Effector memory CD4-positive, alpha-beta T cell (primary cell): ENCODE results near the gene DEPDC1.

Experiments used
- DNase-seq, 3 donors: peaks; one replicate each; pipeline ENCODE4 v3.0.0-alpha.2; 2020
- H3K27ac ChIP-seq: 2 replicates; pipeline ENCODE4 v1.7.0; 2013; ENCODE audit warnings: mild to moderate bottlenecking, low read length, moderate library complexity; ENCODE audit not compliant: insufficient read depth, poor library complexity, severe bottlenecking
- H3K27me3 ChIP-seq: replicated peaks from 2 replicates; pipeline ENCODE4 v1.7.0; 2013; ENCODE audit warnings: mild to moderate bottlenecking, low read length; ENCODE audit not compliant: insufficient read depth, control insufficient read depth, poor library complexity, severe bottlenecking
- H3K36me3 ChIP-seq: 2 replicates; pipeline ENCODE4 v1.7.0; 2013; ENCODE audit warnings: mild to moderate bottlenecking, low read length, moderate library complexity; ENCODE audit not compliant: control insufficient read depth, insufficient read depth
- H3K4me1 ChIP-seq: 2 replicates; pipeline ENCODE4 v1.7.0; 2013; ENCODE audit warnings: low read length, mild to moderate bottlenecking; ENCODE audit not compliant: control insufficient read depth, insufficient read depth, poor library complexity, severe bottlenecking
- H3K4me3 ChIP-seq: 2 replicates; pipeline ENCODE4 v1.7.0; 2013; ENCODE audit warnings: low read length, low read depth, mild to moderate bottlenecking; ENCODE audit not compliant: insufficient read depth, poor library complexity, severe bottlenecking
- H3K9me3 ChIP-seq: 2 replicates; pipeline ENCODE4 v1.7.0; 2013; ENCODE audit warnings: mild to moderate bottlenecking, low read length, moderate library complexity; ENCODE audit not compliant: control insufficient read depth

DEPDC1 gene

DNA sequence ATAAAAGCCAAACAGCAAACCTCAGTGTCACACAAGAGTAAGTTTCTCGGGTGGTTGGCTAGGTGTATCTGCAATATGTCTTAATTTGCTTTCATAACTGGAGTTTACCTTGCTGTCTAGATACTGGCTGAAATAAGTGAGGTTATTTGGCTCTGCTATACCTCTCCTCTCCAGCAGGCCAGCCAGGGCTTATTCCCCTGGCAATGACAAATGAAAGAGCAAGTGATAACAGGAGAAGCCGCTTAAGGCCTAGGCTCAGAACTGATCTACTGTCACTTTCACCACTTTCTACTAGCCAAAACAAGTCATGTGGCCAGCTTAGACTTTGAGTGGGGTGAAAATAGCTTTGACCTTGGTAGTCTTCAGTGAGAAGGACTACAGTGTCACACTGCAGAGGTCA is 42.3 kb downstream of the DEPDC1 start:
- no peaks in the 10 kb centered on the region for H3K36me3 ChIP-seq
- no peaks in the 10 kb centered on the region for H3K9me3 ChIP-seq
- no peak overlapping the region for H3K4me3 ChIP-seq
- H3K27me3 ChIP-seq = no peaks in the 10 kb centered on the region
- H3K4me1 ChIP-seq = no peaks in the 10 kb centered on the region
- no peak for DNase-seq
- H3K27ac ChIP-seq = no peak overlapping the region

DNA sequence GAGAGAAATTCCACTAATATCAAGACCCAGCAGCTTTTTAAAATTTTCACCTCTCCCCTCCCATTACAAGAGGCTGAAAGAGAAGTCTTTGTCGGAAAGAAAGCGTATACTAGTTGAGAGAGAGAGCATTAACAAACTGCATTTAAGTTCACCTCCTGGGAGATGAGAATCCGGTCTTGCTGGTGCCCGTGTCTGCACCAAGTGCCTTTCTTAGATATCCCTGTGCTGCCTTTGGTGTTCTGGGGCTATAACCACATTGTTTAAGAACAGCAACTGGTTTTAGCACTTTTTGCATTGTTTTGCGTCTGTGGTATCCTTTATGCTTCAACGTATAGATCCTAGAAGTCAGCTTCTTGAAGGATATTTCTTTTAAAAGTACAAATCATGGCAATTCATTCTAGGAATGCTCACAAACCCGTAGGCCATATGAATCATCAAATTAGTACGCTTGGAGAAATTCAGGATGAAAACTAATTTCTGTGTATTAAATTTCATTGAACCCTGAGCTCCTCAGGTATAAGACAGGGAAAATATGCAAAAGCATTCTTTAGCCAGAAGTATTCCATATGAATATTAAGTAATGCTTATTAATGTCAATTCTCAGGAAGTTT is 43.7 kb downstream of the DEPDC1 start:
- no peaks in the 10 kb centered on the region for H3K36me3 ChIP-seq
- no peaks in the 10 kb centered on the region for H3K9me3 ChIP-seq
- no peaks in the 10 kb centered on the region for H3K27me3 ChIP-seq
- no peaks in the 10 kb centered on the region for H3K4me1 ChIP-seq
- H3K4me3 ChIP-seq = no peak overlapping the region
- no peak overlapping the region for H3K27ac ChIP-seq
- DNase-seq = no peak

DNA sequence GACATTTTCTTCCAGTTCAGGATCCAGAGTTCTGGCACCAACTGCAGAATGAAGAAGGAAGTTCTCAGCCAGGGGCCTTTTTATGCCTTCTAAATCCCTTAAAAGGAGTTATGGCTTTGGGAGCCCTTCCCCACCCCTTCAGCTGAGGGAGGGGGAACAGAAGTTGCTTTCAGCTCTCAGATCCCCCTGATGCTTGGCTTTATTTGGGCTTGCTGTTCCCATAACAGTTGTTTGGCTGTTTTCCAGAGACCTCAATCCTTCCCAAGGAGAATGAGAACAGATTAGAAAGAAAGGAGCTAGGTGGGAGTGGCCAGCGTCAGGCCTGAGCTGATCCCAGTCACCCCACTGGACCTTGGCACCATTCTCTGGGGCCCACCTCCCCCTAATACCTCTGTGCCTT is 47.0 kb downstream of the DEPDC1 start, which contains the start of gene RPE65:
TSS of gene RPE65 (minus strand) at position 54 of the 400 bp plus-strand sequence. CDS start at position 5, 49 bp downstream.
- no peak for DNase-seq
- H3K36me3 ChIP-seq = no peaks in the 10 kb centered on the region
- no peaks in the 10 kb centered on the region for H3K4me1 ChIP-seq
- no peak within 1 kb of the TSS for H3K4me3 ChIP-seq
- no peaks in the 10 kb centered on the region for H3K9me3 ChIP-seq
- H3K27ac ChIP-seq = no peak within 1 kb of the TSS
- no peaks in the 10 kb centered on the region for H3K27me3 ChIP-seq

DNA sequence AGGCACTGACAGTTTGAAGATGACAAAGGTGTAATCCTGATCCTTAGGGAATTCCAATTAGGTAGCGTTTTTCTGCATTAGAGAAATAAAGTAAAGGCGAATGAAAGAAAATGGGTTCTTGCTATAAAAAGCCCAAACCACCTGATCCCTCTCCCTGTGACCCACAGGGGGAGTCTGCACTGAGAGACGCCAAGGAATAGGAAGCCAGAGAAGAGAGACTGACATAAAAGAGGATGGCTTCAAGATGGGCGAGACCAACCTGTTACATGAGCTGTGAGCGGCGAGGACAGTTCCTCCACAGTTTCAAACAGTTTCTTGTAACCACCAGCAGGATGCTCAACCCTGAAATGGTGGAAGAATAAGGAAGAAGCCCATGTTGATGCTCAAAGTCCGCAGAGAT is 48.5 kb downstream of the DEPDC1 start:
- H3K4me3 ChIP-seq = no peak overlapping the region
- no peaks in the 10 kb centered on the region for H3K4me1 ChIP-seq
- no peaks in the 10 kb centered on the region for H3K9me3 ChIP-seq
- H3K36me3 ChIP-seq = no peaks in the 10 kb centered on the region
- no peak overlapping the region for H3K27ac ChIP-seq
- H3K27me3 ChIP-seq = no peaks in the 10 kb centered on the region
- no peak for DNase-seq

DNA sequence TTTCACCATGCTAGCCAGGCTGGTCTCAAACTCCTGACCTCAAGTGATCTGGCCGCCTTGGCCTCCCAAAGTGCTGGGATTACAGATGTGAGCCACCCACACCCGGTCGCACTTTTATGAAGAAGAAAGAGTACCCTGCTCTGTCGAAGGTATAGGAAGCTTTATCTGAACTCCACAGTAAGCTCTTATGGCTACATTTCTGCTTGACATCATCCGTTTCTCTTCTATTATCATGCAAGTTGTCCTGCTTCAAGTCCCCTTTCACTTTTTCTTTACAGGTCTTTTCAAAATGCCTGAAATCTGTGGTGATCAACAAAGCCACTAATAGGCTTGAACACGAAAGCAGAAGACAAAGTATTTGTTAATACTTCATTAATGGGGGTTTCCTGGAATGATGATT is 51.2 kb downstream of the DEPDC1 start:
- Histone ChIP-seq H3K36me3 (no peaks in the 10 kb centered on the region), H3K27me3 (no peaks in the 10 kb centered on the region), H3K9me3 (no peaks in the 10 kb centered on the region), H3K4me3 (no peak overlapping the region), H3K27ac (no peak overlapping the region), H3K4me1 (no peaks in the 10 kb centered on the region)
- no peak for DNase-seq

DNA sequence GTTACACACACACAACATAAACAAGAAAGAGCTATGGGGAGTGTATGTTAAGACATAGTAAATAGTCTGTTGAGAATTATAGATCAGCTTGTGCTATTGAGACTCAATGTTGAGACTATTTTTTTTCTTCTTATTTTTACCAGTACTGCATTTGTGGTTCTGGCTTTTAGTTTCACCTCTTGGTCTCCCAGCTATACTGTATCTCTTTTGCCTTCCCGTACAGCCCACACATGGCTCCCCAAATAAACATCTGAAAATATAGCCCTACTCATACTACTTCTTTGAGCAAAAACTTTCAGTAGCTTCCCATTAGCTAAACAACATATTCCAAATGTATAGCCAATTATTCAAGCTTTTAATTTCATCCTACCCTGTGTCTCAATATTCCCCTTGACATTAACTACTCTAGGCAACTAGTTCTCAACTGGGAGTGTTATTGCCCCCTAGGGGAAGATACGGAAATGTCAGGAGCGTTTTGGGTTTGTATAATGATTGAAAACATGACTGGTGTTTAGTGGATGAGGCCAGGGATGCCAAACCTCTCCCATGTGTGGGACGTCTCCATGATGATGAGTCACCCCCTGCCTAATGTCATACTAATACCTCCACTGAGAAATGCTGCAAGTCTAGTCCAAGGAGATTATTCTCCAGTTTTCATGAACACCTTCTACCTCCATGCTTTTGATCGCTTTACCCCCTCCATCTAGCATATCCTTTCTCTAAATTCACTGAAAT is 53.9 kb downstream of the DEPDC1 start:
- H3K9me3 ChIP-seq = no peaks in the 10 kb centered on the region
- no peaks in the 10 kb centered on the region for H3K36me3 ChIP-seq
- no peak overlapping the region for H3K4me3 ChIP-seq
- no peak overlapping the region for H3K27ac ChIP-seq
- no peak for DNase-seq
- H3K27me3 ChIP-seq = no peaks in the 10 kb centered on the region
- no peaks in the 10 kb centered on the region for H3K4me1 ChIP-seq

DNA sequence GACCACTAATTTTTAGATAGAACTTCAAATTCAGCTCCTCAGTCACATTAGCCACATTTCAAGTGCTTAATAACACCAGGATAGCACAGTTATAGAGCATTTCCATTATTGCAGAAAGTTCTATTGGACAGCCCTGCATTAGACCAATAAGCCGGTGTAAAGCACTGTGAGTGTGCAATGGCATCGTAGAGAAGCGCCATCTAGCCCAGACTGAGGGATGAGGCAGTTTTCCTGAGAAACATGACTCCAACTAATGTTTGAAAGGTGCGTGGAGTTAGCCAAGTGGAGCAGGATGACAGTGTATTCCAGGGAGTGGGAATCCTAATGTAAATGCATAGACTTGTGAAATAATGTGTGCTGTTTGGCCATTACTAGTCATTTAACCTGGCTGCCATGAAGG is 54.9 kb downstream of the DEPDC1 start:
- Histone ChIP-seq H3K27me3 (no peaks in the 10 kb centered on the region), H3K9me3 (no peaks in the 10 kb centered on the region), H3K4me3 (no peak overlapping the region), H3K36me3 (no peaks in the 10 kb centered on the region), H3K4me1 (no peaks in the 10 kb centered on the region), H3K27ac (no peak overlapping the region)
- DNase-seq = no peak

DNA sequence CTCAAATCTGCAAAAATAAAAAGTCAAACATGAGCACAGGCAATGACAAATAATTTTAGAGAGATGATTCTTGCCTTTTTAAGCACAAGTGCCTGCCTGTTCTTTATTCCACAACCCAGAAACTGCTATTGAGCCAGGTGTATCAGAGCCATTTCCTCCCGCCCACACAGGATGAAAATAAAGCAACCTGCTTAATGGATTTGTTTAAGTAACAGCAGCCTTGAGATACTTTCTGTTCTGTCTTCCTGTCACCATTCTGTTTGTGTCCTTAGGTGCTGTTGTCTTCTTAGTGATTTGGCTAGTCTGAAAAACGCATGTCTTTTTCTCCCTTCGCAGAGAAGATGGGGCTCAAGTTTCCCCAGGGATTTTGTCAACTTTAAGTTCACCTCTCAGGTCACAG is 58.6 kb downstream of the DEPDC1 start:
- no peaks in the 10 kb centered on the region for H3K4me1 ChIP-seq
- no peak for DNase-seq
- no peak overlapping the region for H3K4me3 ChIP-seq
- no peaks in the 10 kb centered on the region for H3K36me3 ChIP-seq
- no peaks in the 10 kb centered on the region for H3K27me3 ChIP-seq
- H3K9me3 ChIP-seq = no peaks in the 10 kb centered on the region
- H3K27ac ChIP-seq = no peak overlapping the region

DNA sequence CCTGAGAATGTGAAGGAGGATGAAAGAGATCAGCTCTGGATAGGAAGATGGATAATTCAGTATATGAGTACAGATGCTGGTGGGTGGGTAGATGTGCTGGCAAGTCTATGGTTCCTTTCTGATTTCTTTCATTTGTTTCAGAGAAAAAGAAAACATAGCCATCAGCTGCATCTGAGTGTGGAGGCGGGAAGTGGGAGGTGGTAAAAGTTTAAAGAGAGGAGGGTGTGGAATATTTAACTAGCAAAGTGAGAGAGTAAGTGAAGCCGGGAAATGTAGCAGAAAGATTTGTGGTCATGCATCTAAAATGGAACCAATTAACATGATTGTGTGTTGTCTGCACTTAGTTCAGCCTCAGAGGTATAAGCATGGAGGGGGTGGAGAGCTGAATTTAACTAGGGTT is 63.5 kb downstream of the DEPDC1 start:
- Histone ChIP-seq H3K4me1 (no peaks in the 10 kb centered on the region), H3K4me3 (no peak overlapping the region), H3K36me3 (no peaks in the 10 kb centered on the region), H3K27ac (no peak overlapping the region), H3K9me3 (no peaks in the 10 kb centered on the region), H3K27me3 (no peaks in the 10 kb centered on the region)
- no peak for DNase-seq

DNA sequence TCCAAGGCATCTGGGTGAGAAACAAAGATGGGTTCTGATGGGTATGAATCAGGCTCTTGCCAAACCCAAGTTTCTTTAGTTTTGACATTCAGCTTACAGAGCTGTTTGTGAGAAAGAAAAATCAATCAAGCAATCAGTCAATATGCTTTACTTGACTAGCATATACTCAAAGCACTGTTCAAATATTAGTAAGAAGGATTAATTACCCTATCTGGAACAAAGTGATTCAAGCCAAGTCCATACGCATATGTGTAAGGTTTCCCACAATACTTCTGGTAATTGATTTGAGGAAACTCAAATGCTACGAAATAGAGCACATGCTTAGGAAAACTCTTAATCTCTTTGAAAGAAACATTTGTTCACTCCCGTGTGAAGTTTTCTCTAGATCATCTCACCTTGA is 65.8 kb downstream of the DEPDC1 start:
- Histone ChIP-seq H3K4me3 (no peak overlapping the region), H3K36me3 (no peaks in the 10 kb centered on the region), H3K27ac (no peak overlapping the region), H3K4me1 (no peaks in the 10 kb centered on the region), H3K27me3 (no peaks in the 10 kb centered on the region), H3K9me3 (no peaks in the 10 kb centered on the region)
- no peak for DNase-seq
